GM12801 (cell line): Measurements from ENCODE around the gene TSC1.

Experiments
- CTCF ChIP-seq: IDR thresholded peaks from one replicate; pipeline ENCODE4 v1.5.1; 2011; ENCODE audit warnings: control low read depth; ENCODE audit not compliant: insufficient read length; ENCODE audit errors: extremely low read depth

The TSC1 gene

DNA sequence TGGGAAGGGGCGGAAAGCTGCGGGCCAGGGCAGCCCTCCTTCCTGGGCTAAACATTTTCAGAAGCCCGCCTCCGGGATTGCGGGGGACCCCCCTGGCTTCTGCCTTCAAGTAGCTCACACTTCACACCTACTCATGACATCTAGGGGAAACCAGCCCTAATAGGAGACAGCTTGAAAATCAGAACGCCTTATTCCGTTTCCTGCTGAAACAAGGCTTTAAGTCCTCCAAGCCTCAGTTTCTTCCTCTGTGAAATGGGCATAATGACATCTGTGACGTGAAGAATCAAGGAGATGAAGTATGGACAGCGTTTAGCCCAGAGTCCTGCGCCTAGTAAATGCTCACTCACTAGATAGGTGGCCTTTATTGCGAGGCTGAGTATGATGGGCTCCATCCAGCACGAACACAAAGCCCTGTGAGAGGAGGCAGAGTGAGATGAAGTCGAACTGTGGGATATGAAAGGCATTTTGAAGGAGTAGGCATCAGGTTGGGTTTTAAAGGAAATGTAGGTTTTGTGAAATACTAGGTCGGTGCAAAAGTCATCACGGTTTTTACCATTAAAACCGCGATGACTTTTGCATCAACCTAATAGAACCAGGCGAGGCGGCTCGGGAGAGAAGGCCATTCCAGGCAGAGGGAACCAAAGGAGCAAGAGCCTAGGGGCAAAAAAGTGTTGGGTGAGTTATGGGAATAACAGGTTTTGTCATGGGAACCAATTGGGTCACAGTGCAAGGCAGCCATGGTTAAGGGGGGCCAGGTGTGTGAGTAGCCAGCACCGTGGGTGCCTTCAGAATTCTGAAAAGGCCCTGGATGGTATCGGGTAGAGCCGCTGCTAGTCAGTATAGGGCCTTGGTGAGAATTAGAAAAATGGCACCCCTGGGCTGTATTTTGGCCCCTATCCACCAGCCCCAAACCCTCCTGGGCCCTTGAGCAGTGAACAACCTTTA, 1.0 kb upstream of the TSC1 start:
- no peak for TF ChIP-seq CTCF

- TF ChIP-seq CTCF = no peak
Measured at GRCh38 chr9:132943651-132944293, 644 bp downstream of the TSC1 start.

DNA sequence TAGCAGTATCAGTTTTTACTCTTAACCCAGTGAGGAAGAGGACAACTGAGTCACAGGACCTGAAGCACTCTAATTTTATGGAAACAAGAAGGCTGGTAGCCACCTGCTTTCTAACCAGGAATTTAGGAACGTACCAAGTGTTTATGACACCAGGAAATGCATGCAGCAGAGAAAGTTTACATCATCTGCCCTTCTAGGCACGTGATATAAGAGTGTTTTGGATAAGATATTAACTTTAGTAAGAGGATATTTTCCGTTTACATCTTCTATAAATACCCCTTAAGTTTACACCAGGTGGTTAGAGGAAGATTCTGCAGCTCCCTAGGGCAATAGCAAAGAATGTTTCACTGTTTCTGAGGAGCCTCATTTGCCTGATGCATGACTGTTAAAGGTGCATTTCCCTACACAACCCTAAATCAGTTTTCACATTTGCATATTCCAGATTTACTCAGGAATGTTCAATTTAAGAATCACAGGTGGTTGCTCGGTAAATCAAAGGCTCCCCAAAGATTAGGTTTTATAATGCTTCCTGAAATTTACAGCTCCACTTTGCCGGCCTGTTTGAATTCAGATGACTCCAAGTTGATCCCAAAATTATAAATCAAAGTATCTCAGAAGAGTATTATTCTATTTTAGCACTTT, 1.8 kb downstream of the TSC1 start:
- no peak for TF ChIP-seq CTCF

- TF ChIP-seq CTCF = no peak
Measured at GRCh38 chr9:132939169-132939568, 5.2 kb downstream of the TSC1 start.

DNA sequence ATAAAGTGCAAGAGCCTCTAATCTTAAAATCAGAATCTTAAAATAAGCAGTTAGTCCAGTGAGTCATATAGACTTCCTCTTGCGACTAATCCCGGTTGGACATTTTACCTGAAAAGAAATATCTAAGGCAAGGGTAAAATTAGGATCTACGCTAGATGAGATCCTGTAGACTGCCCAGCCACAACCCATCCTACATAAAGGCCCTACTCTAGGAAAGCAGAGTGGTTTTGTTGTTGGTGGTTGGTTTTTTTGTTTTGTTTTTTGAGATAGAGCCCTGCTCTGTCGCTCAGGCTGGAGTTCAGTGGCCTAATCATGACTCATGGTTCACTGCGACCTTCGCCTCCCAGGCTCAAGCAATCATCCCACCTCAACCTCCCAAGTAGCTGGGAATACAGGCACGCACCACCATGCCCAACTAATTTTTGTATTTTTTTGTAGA, 6.9 kb downstream of the TSC1 start:
- TF ChIP-seq CTCF = no peak

DNA sequence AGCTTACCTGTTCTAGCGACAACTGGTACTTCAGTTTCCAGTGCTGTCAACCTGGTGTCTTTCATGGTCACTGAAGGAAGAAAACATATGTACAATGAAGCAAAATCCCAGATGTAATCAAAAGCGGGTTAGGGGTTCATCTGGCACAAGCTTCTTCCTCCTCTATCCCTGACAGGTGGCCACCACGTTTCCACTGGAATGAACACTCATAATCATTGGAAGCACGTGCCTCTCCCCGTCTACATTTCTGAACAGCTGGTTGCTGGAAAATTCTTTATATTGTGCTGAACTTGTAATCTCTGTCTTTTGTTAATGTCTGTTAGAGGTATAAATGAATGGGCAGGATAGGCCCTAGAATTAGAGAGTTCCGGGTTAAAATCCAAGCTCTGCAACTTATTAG, 9.4 kb downstream of the TSC1 start:
- TF ChIP-seq CTCF = no peak

GRCh38 chr9:132931178-132931735, 13.2 kb downstream of the TSC1 start:
- TF ChIP-seq CTCF = no peak
